ENCODE measurements around the gene DNAJC9. TPM values are rescaled to one million over a fixed set of nuclear protein-coding genes. Genes with fewer than 3 reads are reported as not detected.

DNAJC9 gene
- total and polyA plus RNA-seq, 2 of the 4 experiments (the other 2 are of a cell fraction), result 20.0 to 28.7 TPM

DNA sequence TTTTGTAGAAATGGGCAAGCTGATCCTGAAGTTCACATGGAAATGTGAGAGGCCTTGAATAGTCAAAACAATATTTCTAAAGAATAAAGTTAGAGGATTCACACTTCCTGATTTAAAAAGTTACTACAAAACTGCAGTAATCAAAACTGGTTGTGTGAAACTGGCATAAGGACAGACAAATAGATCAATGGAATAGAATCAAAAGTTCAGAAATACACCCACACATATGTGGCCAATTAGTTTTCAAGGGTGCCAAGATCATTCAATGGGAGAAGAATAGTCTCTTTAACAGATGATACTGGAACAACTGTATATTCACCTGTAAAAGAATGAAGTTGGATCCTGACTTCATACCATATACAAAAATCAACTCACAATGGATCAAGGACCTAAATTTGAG, 27.7 kb downstream of the DNAJC9 start:
- Histone ChIP-seq H3K56ac (ENCODE audit: extremely low read depth, insufficient read depth, low read length) (no peak overlapping the region), H3K23ac (ENCODE audit: low read depth, low read length) (no peak overlapping the region), H3K14ac (replicated peaks; ENCODE audit: low read depth, low read length) (no peak overlapping the region), H3K9ac (ENCODE audit: low read depth, low read length) (no peak overlapping the region), H3K27me3 (ENCODE audit: control insufficient read depth, insufficient read depth, low read length) (no peaks in the 10 kb centered on the region), H3K18ac (ENCODE audit: low read depth, low read length) (no peak overlapping the region), H3K36me3 (ENCODE audit: control insufficient read depth, insufficient read depth, low read length) (peaks cover 15% of the 10 kb centered on the region), H3K9me3 (ENCODE audit: control insufficient read depth, insufficient read depth, low read length) (no peaks in the 10 kb centered on the region), H3K4ac (ENCODE audit: low read depth, low read length) (no peak overlapping the region), H3K4me3 (ENCODE audit: insufficient read depth, low read depth, low read length) (no peak overlapping the region), H2AK9ac (replicated peaks; ENCODE audit: low read depth, low read length, poor library complexity) (no peak overlapping the region), H3K27ac (ENCODE audit: insufficient read depth, low read length) (no peak overlapping the region), H2BK120ac (ENCODE audit: low read depth, low read length) (no peak overlapping the region), H4K20me1 (ENCODE audit: insufficient read depth, low read length) (no peaks in the 10 kb centered on the region; the same call in 1 of the 2 replicates), H3K79me1 (ENCODE audit: low read depth in 1 of 2, low read length in 2 of 2) (no peaks in the 10 kb centered on the region; a peak in 2 of 4 replicates), H2BK20ac (ENCODE audit: low read depth, low read length) (no peak overlapping the region), H3K4me1 (ENCODE audit: control insufficient read depth, insufficient read depth, low read length) (no peaks in the 10 kb centered on the region), H4K8ac (ENCODE audit: low read depth in 2 of 2, low read length in 2 of 2) (no peak overlapping the region), H4K5ac (ENCODE audit: low read depth, low read length) (no peak overlapping the region), H2AFZ (replicated peaks; ENCODE audit: low read length, poor library complexity) (no peak overlapping the region), H3K9me1 (ENCODE audit: insufficient read depth, low read length) (0 out of 2 replicates have a peak, but pooled peaks cover 3% of the 10 kb centered on the region), H2BK15ac (ENCODE audit: low read depth, low read length) (no peak overlapping the region), H3K4me2 (ENCODE audit: low read depth, low read length) (no peak overlapping the region), H2AK5ac (ENCODE audit: low read depth, low read length) (no peak overlapping the region), H4K91ac (ENCODE audit: insufficient read depth, low read depth, low read length) (no peak overlapping the region), H2BK5ac (ENCODE audit: low read depth, low read length, poor library complexity, severe bottlenecking) (no peak overlapping the region)
- TF ChIP-seq RAD21 (IDR thresholded peaks at IDR 0.05; ENCODE audit: low read length) (no peak), RCOR1 (IDR thresholded peaks at IDR 0.05; ENCODE audit: insufficient replicate concordance, low read length) (no peak), CHD1 (IDR thresholded peaks at IDR 0.05; ENCODE audit: low read depth, low read length) (no peak), MAFK (IDR thresholded peaks at IDR 0.05; ENCODE audit: low read depth, low read length) (no peak), CEBPB (IDR thresholded peaks at IDR 0.05; ENCODE audit: low read depth, low read length) (no peak), MAZ (IDR thresholded peaks at IDR 0.05; ENCODE audit: borderline replicate concordance, low read depth, low read length) (no peak), BHLHE40 (IDR thresholded peaks at IDR 0.05; ENCODE audit: low read depth, low read length) (no peak), NFE2L2 (IDR thresholded peaks at IDR 0.05; ENCODE audit: low read depth, low read length) (no peak), POLR2A (IDR thresholded peaks at IDR 0.05; ENCODE audit: low read depth, low read length) (no peak), MXI1 (IDR thresholded peaks at IDR 0.05; ENCODE audit: borderline replicate concordance, low read depth, low read length) (no peak), RFX5 (IDR thresholded peaks at IDR 0.05; ENCODE audit: low read depth, low read length) (no peak), SMC3 (IDR thresholded peaks at IDR 0.05; ENCODE audit: low read depth, low read length) (no peak), FOS (IDR thresholded peaks at IDR 0.05; ENCODE audit: low read depth, low read length) (no peak)
- TF ChIP-seq, protein P1, sequence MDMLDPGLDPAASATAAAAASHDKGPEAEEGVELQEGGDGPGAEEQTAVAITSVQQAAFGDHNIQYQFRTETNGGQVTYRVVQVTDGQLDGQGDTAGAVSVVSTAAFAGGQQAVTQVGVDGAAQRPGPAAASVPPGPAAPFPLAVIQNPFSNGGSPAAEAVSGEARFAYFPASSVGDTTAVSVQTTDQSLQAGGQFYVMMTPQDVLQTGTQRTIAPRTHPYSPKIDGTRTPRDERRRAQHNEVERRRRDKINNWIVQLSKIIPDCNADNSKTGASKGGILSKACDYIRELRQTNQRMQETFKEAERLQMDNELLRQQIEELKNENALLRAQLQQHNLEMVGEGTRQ (IDR thresholded peaks at IDR 0.05; ENCODE audit: low read depth, low read length), result no peak
- TF ChIP-seq, protein P2, sequence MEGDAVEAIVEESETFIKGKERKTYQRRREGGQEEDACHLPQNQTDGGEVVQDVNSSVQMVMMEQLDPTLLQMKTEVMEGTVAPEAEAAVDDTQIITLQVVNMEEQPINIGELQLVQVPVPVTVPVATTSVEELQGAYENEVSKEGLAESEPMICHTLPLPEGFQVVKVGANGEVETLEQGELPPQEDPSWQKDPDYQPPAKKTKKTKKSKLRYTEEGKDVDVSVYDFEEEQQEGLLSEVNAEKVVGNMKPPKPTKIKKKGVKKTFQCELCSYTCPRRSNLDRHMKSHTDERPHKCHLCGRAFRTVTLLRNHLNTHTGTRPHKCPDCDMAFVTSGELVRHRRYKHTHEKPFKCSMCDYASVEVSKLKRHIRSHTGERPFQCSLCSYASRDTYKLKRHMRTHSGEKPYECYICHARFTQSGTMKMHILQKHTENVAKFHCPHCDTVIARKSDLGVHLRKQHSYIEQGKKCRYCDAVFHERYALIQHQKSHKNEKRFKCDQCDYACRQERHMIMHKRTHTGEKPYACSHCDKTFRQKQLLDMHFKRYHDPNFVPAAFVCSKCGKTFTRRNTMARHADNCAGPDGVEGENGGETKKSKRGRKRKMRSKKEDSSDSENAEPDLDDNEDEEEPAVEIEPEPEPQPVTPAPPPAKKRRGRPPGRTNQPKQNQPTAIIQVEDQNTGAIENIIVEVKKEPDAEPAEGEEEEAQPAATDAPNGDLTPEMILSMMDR (conservative IDR thresholded peaks at IDR 0.05; ENCODE audit: low read depth, low read length), result no peak
- TF ChIP-seq, protein P3, sequence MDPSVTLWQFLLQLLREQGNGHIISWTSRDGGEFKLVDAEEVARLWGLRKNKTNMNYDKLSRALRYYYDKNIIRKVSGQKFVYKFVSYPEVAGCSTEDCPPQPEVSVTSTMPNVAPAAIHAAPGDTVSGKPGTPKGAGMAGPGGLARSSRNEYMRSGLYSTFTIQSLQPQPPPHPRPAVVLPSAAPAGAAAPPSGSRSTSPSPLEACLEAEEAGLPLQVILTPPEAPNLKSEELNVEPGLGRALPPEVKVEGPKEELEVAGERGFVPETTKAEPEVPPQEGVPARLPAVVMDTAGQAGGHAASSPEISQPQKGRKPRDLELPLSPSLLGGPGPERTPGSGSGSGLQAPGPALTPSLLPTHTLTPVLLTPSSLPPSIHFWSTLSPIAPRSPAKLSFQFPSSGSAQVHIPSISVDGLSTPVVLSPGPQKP (IDR thresholded peaks at IDR 0.05; ENCODE audit: borderline replicate concordance, low read depth, low read length), result no peak
- ChIA-PET CTCF (no interaction called here), POLR2A (ENCODE audit: unreplicated experiment) (no interaction called here)
- intact Hi-C loops (cut with micrococcal nuclease) (no loop called here), dilution Hi-C loops (cut with HindIII; ENCODE audit: low sequenced_read_pairs, unreplicated experiment) (no loop called here), in situ Hi-C loops (cut with MboI; ENCODE audit: low sequenced_read_pairs) (no loop called here)
- DNase-seq, result no peak
- ATAC-seq (ENCODE audit: low read depth), result no peak
- no TSS peak for BruUV-seq (replicated peaks)
